CD4-positive, alpha-beta T cell treated with Interleukin-15 for 1 hour (primary cell): ENCODE measurements around the gene MINK1.

Experiments used
- DNase-seq: peaks from one replicate; pipeline ENCODE4 v3.0.0-alpha.2; 2020

The MINK1 gene

GRCh38 chr17:4879601-4880000, 46.5 kb downstream of the MINK1 start:
- no peak for DNase-seq

- DNase-seq = no peak
Measured at GRCh38 chr17:4880857-4881256, 47.7 kb downstream of the MINK1 start.

GRCh38 chr17:4881761-4882555, 48.8 kb downstream of the MINK1 start:
- peak; percentile 61 for DNase-seq

- DNase-seq = no peak
Measured at GRCh38 chr17:4884489-4884888, 51.3 kb downstream of the MINK1 start.

GRCh38 chr17:4886830-4887229, 53.7 kb downstream of the MINK1 start:
- no peak for DNase-seq

- no peak for DNase-seq
Measured at GRCh38 chr17:4887581-4887980, 54.4 kb downstream of the MINK1 start.

- DNase-seq = no peak
Measured at GRCh38 chr17:4891411-4892410, 58.6 kb downstream of the MINK1 start.

- no peak for DNase-seq
Measured at GRCh38 chr17:4892499-4893221, 59.5 kb downstream of the MINK1 start.

- no peak for DNase-seq
Measured at GRCh38 chr17:4893272-4893671, 60.1 kb downstream of the MINK1 start.

- DNase-seq = no peak
Measured at GRCh38 chr17:4893721-4894560, 60.8 kb downstream of the MINK1 start.

- DNase-seq = no peak
Measured at GRCh38 chr17:4895121-4895520, 62.0 kb downstream of the MINK1 start.

- DNase-seq = no peak
Measured at GRCh38 chr17:4895657-4896331, 62.7 kb downstream of the MINK1 start.

GRCh38 chr17:4896332-4897197, 63.4 kb downstream of the MINK1 start:
- no peak for DNase-seq

- DNase-seq = no peak
Measured at GRCh38 chr17:4897198-4897687, 64.1 kb downstream of the MINK1 start.

GRCh38 chr17:4897785-4898184, 64.6 kb downstream of the MINK1 start:
- no peak for DNase-seq

- DNase-seq = no peak
Measured at GRCh38 chr17:4898351-4898750, 65.2 kb downstream of the MINK1 start.

GRCh38 chr17:4898927-4899326, 65.8 kb downstream of the MINK1 start:
- DNase-seq = no peak

- peak; percentile 97 for DNase-seq
Measured at GRCh38 chr17:4899341-4900230, 66.4 kb downstream of the MINK1 start, which contains the start of gene C17orf107. Gene C17orf107 (plus strand): TSS chr17:4899536. CDS start chr17:4899763, 227 bp downstream.
